NCI-H2107 (cell line): ENCODE measurements around the gene TMPRSS5.
A peak's percentile ranks its signal among the peaks of the same experiment; 100 is the strongest.
"Not testable (repeated sequence)": the region's sequence is repeated elsewhere in the genome, so short reads cannot be mapped to it uniquely, and the experiment has no call there.

ENCODE experiments used
- DNase-seq: peaks from one replicate; lab custom pipeline; 2025; lab: John Stamatoyannopoulos, UW

TMPRSS5 gene

DNA sequence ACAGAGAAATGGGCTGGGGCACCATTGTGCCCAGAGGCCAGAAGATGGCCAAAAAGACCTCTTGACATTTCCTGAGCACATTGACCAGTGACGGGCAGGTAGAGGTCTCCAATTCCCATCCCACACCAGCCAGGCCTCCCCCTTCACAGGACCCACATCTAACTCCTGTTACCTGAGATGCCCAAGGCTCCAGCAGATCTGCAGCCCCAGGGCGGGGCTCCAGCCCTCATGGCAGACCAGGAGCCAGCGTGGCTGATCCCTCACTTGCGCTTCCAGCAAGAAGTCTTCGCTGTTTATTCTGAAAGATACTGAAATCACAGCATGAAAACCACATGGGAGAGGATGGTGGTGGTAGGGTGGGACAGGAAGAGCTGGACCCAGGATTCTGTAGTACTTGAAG lies 9.0 kb downstream of the TMPRSS5 start:
- DNase-seq: no peak

- DNase-seq: no peak
These were observed 10.9 kb downstream of the TMPRSS5 start for GRCh38 chr11:113695207-113695606.

GRCh38 chr11:113694390-113694789 lies 11.7 kb downstream of the TMPRSS5 start:
- DNase-seq: no peak

DNA sequence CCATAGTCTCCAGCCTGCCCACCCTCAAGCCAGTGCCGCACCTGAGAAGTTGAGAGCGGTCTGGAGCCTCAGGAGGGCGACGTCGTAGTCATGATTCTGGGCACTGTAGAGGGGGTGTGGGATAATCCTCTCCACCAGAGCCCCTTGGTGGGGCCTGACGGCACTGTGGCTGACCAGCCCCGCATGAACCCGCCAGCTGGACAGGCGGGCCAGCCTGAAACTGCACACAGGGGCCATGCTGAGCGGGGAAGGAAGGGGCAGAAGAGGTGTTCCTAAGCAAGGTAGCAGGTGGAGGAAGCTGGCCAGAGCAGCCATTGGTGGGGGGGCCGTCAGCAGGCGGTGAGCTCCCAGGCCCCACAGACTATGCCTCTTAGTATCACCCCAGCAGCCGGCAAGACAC lies 13.1 kb downstream of the TMPRSS5 start:
- DNase-seq: no peak

DNA sequence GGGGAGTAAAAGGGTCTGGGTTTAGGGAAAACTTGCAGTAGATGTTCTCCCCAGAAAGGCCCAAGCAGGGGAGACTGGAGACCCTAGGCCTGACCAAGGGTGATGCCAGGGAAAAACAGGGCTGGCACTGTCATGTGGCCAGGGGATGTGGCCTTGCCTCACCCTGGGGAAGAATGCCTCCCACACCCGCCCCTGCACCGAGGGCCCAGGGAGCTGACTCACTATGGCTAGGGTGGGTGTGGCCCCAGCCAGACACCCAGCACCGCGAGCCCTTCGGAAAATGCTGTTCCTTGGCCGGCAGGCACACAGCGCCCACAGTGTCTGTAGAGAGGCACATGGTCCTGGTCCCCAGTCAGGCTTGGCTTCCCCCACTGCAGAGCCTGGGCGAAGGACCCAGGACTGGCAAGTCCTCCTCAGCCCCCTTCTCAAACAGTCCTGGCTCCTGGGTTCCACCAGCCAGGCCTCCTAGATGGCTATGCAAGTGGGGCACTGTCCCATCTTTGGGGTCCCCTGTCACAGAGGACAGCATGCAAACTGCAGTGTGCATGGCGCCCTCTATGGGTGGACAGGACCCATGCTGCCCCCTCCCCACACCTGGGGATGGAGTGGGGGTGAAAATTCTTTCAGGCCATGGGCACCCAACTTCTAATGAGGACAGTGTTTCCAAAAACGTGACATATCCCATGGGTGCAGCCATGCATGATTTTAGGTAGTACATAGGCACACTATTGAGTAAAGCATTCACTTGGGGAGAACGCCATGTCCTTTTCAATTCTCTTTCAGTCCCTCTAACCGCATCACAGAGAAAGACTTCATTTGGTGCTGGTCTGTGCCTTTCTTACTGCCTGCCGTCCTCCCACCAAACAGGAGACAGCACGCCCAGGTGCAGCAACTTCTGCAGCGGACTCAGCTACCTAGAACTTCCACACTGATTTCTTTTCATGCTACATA lies 15.2 kb downstream of the TMPRSS5 start:
- DNase-seq: no peak

DNA sequence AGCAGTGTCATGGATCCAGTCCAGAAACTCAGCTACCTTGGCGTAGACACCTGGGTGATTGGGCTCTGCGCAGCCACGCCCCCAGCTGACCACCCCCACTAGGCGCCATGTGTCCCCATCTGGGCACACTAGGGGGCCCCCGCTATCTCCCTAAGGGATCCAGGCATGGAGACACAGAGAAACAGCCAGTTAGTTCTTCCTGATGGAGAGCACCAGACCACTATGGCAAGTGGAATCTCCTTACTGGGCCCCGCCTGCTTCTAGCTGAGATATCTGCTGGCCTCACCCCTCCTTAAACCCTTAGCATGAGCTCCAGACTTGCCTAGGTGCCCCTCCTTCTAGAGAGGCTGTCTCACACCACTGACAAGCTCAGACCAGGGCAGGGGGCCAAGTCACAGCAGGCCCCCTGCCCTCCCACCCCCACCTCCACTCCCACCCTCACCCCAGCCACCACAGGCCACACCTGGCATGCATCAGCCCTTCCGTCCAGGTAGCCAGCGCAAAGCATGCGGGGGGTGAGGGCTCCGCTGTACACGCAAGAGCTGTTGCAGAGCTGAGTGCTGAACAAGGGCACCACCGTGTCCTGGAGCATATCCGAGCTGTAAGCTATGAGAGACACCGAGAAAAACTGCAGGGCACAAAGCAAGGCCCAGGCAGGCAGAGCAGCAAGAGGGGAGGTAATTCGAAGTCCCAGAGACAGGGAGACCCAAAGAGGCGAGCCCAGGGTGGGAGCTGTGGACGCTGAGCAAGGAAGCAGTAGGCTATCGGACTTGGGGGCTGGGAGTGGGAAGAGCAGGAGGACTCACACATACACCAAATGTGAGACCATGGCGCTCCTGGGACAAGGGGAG lies 16.1 kb downstream of the TMPRSS5 start:
- no peak for DNase-seq

DNA sequence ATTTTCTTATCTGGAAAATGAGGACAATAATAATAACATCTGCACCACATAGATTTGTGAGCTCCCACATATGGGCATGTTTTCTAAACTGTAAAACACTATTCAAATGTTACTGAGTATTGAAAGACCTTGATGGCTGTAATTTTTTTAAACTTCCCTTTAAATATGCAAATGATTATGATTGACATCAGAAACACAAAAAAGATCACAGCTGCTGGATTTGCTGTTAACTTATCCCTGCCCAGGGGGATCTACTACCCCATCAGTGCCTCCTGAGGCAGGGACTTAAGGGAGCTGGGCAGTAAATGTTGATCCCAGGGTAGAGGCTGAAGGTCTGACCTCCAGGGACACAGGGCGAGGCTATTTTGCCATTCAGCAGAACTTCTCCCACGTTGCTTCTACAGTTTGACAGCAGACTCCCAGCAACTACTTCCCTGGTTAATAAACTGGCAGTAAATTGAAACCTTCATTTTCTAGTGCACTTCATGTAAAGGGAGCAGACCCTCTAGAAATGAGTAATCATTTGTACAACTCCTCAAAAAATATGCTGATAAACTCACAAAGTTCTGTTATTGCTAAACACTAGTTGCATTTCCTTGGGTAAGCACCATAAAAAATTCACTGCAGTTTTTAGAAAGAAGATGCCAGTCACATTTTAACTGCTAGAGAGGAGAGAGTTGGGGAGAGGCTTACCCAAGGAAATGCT lies 20.3 kb downstream of the TMPRSS5 start:
- no peak for DNase-seq

- DNase-seq: no peak
These were observed 21.6 kb downstream of the TMPRSS5 start for GRCh38 chr11:113684496-113684895.

DNA sequence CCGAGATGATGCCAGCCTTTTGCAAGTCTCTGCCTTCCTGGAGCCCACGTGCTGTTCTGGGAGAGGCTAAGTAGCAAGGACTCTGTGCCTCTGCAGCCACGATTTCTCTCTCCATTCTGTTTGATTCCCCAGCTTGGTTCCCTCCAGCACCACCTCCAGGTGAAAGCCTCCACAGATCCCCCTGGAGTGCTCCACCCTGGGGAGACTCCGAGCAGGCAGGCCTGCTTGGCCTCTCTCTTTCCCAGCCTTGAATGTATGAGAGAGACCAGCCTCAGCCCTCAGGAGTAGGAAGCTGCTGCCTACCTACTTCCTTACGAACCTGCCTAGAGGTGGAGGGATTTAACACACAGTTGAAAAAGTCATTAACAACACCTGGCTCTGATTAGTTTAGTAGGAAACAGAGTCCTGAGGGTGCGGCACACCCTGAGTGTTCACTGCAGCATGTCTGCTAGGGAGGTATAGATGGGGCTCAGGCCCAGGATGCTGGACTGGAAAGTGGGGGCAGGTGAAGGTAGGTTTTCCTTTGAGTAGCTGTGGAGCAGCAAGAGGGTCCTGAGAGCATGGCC lies 22.5 kb downstream of the TMPRSS5 start:
- DNase-seq: no peak

GRCh38 chr11:113681711-113682413 lies 24.2 kb downstream of the TMPRSS5 start:
- peak; percentile 65 for DNase-seq

DNA sequence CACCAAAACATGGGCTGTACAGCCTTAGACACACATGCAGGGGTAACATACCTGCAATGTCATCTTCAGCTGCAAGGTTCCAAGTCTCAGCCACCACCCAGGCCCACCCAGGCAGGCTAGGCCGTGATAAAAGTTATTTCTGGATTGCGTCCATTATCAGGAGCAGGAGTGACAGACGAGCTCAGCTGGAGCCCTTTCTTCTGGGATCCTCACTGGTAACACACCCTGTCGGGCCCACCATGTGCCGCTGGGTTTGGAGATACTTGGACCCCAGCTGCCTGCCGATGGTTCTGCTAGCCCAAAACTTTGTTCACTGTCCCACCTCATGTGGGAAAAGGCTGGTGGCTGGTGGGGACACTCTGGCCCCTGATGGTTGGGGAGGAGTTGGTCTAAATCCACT lies 24.8 kb downstream of the TMPRSS5 start:
- DNase-seq: no peak

DNA sequence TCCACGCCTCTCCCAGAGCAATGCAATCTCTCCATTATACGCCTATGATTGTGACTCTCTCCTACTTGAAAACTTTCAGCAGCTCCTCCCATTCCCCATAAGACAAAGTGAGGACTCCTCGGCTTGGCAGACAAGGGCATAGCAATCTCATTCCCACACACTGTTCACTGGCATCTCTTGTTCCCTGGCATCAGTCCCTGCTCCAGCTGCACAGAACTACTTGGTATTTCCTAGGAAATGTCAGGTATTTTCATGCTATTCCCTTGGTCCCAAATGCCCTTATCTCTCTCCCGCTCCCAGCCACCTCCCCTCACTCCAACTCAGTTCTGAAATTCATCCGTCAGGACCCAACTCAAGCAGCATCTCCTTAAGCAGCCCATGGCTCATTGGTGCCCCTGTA lies 28.4 kb downstream of the TMPRSS5 start:
- DNase-seq: no peak

GRCh38 chr11:113675565-113675964 lies 30.5 kb downstream of the TMPRSS5 start:
- DNase-seq: no peak

DNA sequence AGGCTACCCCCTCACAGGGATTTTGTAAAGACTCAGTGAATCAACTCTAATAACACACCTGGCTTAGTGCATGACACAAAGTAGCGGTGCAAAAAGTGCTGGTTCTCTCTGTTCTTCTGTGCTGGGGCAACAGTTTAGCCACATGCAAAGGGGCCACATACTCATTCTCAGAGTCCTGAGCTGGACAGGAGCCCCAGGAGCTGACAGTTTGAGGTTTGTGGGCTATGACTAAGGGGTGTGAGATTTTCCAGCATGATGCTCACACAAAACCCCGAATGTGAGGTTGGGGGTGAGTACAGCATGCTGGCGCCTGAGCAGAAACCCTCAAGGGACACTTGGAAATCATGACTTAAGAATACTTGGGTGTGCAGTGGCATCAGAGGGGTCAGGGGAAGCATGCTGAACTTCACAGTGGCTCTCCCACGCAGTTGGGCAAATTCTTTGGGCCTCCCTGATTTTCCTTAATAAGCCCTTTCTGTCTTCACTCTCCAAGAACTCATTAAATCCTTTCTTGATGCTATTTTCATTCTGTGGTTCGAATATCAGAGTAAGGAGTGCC lies 31.0 kb downstream of the TMPRSS5 start:
- DNase-seq: no peak

GRCh38 chr11:113674397-113674685 lies 31.8 kb downstream of the TMPRSS5 start:
- no peak for DNase-seq

GRCh38 chr11:113673550-113674396 lies 32.3 kb downstream of the TMPRSS5 start:
- DNase-seq: no peak

GRCh38 chr11:113671914-113672313 lies 34.2 kb downstream of the TMPRSS5 start:
- DNase-seq: not testable (repeated sequence)

DNA sequence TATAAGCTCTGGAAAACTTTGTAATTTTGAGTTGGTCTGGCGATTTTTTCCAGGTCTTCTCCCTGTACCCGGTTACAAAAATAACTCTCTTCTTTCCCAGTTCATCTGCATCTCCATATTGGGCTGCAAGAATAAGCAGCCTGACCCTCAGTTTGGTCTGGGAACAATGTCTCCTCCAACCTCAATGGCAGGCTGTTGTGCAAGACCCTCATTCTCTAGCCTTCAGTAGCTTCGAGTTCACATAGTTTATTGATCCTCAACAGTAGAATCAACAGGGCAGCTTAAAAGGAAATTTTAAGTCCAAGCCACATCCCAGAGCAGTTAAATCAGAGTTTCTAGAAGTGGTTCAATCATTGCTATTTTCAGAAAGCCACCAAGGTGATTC lies 35.3 kb downstream of the TMPRSS5 start:
- no peak for DNase-seq

GRCh38 chr11:113670149-113670830 lies 35.8 kb downstream of the TMPRSS5 start:
- no peak for DNase-seq

DNA sequence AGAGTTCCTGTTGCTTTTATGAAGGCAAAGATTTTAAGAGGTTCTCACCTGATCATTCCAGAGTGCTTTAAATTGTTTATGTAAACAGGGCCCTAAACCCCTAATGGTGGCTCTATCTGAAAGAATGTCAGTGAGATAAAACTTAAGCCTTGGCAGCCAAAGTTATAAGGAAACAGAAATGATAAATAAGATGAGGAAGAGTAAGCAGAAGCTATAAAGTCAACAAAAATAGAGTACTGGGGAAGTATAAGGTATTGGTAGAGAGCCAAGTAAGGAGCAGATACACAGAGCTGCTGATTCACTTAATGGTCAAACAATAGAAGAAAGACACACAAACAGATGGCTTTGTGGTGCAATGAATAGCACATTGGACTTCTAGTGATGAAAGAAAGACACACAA lies 37.9 kb downstream of the TMPRSS5 start:
- DNase-seq: no peak
